Stimulated activated CD8-positive, alpha-beta memory T cell treated with anti-CD3 and anti-CD28 coated beads, Interleukin-15, amount 100 ng/mL, for 1 hour (primary cell): ENCODE results near the gene OR7A17.

ENCODE experiments used
- DNase-seq: peaks from one replicate; pipeline ENCODE4 v3.0.0-alpha.2; 2020; ENCODE audit warnings: low read depth

OR7A17 gene

DNA sequence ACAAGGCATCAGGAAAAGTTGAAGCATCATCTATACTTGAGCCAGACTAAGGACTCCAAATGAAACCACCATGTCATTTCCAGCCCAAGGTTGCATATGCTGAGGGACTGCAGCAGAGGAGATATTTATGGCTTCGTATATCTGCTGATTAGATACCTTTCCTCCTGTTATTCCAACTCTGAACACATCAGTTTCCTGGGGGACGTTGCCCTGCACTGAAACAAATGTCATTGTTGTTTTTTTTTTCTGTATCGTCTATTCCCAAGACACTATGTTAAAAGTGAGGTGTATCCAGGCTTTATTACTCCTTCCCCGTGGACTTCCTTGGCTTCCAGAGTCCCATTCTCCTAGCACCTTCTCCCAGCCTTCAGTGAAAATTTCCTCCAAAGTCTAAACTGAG is at the start of gene OR7A17:
OR7A17 (minus strand) TSS at position 101 of the 400 bp plus-strand sequence. CDS start 4,777 bp downstream, outside the sequence.
- no peak for DNase-seq

DNA sequence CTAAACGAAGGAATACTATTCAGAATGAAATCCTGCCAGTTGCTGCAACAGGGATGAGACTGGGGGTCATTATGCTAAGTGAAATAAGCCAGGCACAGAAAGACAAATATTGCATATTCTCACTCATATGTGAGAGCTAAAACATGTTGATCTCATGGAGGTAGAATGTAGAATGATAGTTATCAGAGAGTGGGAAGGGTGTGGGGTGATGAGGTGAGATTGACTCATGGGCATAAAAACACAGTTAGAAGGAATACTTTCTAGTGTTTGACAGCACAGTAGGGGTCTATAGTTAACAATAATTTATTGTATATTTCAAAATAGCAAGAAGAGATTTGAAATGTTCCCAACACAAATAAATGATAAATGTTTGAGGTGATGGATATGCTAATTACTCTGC is 47.6 kb upstream of the OR7A17 start:
- DNase-seq: no peak

DNA sequence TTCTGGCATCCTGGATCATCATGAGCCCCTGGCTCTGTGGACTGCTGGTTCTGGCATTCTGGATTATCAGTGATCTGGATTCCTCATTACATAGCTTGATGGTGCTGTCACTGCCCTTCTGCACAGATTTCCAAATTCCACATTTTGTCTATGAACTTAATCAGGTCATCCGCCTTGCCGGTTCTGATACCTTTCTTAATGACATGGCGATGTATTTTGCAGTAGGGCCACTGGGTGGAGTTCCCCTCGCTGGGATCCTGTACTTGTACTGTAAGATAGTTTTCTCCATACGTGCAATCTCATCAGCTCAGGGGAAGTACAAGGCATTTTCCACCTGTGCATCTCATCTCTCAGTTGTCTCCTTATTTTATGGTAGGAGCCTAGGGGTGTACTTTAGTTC is 30.9 kb upstream of the OR7A17 start:
- DNase-seq: no peak

DNA sequence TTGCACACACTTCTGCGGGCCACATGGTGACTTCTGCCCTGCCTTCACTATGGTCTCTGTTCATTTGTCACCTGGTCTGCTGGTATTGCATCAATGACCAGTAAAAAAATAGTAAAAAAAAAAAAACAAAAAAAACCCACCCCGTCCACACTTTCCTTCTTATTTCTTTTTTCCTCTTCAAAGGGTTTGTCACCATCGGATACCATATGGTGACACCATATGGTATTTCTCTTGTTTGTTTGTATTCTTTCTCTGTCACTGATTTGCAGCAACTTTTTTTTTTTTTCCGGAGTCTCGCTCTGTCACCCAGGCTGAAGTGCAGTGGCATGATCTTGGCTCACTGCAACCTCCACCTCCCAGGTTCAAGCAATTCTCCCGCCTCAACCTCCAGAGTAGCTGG is 29.2 kb upstream of the OR7A17 start:
- no peak for DNase-seq

DNA sequence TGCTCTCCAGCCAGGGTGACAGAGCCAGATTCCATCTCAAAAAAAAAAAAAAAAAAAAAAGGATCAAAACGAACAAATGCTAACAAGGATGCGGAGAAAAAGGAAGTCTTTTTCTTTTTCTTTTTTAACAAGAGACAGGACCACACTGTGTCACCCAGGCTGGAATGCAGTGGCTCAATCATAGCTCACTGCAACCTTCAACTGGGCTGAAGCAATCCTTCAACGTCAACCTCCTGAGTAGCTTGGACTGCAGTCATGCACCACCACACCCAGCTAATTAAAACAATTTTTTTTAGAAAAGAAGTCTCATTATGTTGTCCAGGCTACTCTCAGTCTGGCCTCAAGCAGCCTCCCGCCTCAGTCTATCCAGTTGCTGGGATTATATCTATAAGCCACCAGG is 20.8 kb upstream of the OR7A17 start:
- no peak for DNase-seq

DNA sequence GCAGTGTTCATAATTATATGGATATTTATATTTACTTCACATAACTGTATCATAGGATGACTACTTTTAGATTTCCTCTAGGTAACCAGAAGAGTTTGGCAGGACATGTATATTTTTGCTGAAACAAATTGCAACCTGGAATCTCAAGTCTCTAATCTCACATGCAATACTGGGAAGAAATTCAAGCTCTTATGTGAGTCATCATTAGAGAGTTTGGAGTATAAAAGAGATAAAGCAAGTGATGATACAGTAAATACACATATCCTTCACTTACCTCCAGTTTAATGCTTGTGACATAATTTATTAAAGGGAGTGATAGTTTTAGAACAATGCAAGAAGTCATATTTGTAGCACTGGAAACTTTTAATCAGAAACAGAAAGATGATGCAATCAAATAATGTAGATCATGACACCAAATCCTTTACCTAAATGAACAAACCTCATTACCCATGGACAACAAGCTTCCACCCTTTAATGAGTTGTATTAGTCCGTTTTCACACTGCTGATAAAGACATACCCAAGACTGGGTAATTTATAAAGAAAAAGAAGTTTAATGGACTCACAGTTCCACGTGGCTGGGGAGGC is 15.8 kb upstream of the OR7A17 start:
- no peak for DNase-seq

DNA sequence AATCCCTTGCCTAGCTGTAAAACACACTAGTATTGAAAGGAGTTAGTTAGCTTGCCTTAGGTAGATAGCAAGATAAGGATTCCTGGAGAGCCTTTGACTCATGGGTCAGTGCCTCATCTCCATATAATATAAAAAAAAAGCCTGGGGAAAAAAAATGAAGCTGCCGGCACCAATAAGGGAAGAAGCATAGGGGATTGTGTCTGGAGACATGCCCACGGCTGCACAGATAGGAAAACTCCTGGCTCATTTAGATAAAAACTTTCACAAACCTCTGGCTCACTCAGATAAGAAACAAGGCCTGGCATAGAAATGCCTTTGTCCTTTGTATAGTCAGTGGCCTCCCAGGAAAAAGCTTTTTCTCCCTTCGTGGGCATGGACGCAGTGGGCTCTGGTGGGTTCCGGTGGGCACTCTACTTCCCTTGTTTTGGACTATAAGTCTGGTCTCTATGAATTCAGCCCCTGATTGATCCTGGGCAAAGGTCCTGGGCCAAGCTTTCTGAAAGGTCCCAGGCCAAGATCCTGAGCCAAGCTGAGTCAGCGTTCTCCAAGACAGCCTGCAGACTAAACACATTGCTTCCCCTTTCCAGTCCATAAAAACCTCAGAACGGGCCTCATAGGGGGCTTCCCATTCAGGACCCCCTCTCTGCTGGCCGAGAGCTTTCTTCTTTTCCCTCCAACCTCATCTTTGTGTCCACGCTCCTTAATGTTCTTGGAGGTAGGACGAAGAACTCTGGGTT is 4.9 kb upstream of the OR7A17 start:
- DNase-seq: no peak

DNA sequence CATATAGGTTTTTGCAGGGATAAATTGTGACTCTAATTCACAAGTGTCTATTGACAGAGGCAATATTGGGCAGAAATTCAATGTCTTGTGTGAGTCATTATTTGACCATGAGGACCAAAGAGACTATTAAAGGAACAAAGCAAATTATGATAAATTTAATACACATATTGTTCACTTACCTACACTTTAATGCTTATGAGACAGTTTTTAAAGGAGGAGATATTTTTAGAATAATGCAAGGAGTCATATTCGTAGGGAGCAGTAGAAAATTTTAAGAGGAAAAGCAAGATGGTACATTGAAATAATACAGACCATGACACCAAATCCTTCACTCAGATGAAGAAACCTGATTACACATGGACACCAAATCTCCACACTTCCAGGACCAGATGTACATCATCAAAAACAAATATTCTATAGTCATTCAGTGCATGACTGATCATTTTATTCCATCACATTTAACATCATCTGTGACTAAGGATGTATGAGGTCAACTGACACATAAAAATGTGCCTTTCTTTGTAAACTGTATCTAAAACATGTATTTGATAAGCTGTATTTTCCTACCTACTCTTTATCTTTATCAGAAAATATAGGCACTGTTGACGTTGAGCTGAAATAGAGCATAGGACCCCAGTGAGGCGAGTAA is 4.2 kb upstream of the OR7A17 start:
- DNase-seq: no peak

DNA sequence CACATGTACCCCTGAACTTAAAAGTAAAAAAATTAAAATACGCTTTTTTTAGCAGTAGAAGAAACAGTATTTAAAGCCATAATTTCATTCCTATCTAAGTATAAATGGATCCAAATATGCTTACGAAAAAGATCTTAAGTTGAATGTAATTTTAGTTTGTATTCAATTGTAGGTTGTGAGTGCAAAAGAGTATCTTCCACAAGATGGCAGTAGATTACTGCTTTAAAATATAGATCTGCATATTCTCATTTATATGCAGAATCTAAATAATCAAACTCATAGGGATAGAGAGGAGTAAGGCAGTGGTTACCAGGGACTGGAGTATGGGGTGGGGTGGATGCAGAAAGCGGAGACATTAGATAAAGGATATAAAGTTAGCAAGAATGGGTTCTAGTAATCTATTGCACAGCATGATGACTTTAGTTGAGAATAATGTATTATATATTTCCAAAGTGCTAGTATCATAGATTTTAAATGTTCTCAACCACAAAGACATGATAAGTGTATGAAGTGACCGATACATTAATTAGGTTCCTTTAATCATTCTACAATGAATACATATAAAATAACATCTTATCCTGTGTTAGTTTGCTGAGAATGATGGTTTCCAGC is 14.2 kb downstream of the OR7A17 start:
- DNase-seq: no peak

DNA sequence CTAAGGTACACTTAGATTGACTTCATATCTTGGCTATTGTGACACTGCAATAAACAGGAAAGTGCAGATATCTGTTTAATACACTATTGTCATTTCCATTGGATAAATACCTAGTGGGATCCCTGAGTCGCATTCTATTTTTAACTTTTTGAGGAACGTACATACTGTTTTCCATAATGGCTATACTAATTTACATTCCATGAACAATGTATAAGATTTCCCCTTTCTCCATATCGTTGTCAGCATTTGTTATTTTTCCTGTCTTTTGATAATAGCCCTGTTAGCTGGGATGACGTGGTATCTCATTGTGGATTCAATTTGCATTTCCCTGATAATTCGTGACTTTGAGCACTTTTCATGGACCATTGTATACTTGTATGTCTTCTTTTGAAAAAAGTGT is 17.4 kb downstream of the OR7A17 start:
- DNase-seq: no peak

DNA sequence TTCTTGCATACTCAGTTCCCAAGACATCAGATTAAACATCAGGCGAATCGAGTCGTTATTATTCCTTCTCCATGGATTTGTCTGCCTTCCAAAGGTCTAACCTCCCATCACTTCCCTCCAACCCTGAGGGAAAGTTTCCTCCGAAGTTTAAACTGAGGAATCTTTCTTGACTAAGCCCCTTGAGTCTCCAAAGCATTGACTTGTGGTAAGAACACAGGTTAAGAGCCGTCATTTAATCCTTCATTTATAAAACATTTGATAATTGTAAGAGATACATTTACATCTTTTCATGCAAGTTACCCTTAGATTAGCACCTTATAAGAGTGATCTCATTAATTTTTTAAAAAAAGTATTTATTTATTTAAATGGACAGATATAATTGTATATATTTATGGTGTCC is 37.1 kb downstream of the OR7A17 start, which contains the start of gene OR7A10:
OR7A10 (minus strand) TSS at position 101 of the 400 bp plus-strand sequence. CDS start 7,045 bp downstream, outside the sequence.
- no peak for DNase-seq

DNA sequence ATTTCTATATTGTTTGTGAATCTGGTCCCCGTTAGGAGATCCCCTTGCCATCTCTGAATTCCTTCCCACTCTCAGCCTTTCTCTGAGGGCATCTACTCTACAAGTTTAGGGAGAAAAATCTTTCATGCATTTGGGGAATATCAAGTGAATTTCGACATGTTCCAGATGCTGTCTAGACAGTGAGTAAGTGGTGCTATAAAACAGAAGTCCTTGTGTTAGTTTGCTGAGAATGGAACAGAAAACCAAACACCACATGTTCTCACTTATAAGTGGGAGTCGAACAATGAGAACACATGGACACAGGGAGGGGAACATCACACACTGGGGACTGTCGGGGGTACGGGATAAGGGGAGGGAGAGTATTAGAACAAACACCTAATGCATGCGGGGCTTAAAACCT is 42.4 kb downstream of the OR7A17 start:
- no peak for DNase-seq

DNA sequence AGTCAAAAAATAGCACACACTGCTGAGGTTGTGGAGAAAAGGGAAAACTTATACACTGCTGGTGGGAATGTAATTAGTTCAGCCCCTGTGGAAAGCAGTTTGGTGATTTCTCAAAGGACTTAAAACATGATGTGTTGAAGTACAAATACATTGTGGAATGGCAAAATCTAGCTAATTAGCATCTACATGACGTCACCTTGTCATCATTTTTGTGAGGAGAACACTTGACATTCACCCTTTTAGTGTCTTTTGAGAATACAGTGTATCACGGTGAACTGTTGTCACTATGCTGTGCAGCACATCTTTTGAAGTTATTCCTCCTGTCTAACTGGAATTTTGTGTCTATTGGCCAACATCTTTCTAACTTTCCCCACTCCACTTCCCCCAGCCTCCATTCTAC is 42.8 kb downstream of the OR7A17 start:
- no peak for DNase-seq

DNA sequence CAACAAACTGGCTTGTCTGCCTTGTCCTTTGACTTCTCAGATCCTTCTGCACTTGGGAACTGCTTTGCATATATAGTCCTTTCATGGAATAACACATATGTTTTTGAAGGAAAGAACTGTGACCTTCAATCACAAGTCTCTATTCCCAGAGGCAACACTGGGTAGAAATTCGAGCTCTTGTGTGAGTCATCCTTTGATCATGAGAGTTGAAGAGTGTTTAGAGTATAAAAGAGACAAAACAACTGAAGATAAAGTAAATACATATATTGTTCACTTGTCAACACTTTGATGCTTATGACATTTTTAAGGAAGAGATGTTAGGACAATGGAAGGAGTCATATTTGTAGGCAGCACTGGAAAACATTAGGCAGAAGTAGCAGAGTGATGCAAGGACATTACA is 45.7 kb downstream of the OR7A17 start:
- DNase-seq: no peak

DNA sequence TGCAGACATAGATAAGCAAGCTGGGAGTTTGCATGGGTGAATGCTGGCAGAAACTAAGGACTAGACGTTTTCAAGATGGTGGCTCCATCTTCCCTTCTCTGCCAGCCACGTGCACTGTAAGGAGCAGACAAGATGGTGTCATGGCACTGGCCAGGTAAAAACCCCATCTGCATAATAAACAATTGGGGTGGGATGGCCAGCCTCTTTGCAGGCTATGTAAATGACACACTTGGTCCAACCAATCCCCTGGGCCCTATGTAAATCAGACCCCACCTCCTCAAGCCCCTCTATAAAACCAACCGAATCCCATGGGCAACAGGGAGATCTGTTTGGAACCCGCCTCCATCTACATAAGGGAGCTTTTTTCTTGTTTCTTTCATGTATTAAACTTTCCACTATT is 48.5 kb downstream of the OR7A17 start:
- no peak for DNase-seq

DNA sequence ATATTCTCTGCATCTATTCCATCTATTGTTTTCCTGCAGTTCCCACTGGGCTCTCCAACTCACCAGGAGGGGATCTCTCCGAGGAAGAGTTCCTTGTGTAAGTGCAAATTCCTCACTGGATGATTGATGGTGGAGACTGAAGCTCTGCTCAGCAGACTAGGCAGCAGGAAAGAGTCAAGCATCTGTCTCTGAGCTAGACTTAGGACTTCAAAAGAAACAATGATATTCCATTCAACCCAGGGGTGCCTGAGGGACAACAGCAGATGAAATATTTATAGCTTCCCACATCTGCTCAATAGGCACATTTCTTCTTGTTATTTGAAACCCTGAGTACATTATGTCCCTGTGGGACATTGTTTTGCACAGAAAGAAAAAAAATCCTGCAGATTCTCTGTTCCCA is 50.9 kb downstream of the OR7A17 start, which contains the start of the genes OR7A5 and OR7C1:
OR7A5 (minus strand) TSS at position 175 of the 400 bp plus-strand sequence. CDS start 6,944 bp downstream, outside the sequence.
OR7C1 (minus strand) TSS at position 175 of the 400 bp plus-strand sequence. CDS start 35,049 bp downstream, outside the sequence.
- no peak for DNase-seq

DNA sequence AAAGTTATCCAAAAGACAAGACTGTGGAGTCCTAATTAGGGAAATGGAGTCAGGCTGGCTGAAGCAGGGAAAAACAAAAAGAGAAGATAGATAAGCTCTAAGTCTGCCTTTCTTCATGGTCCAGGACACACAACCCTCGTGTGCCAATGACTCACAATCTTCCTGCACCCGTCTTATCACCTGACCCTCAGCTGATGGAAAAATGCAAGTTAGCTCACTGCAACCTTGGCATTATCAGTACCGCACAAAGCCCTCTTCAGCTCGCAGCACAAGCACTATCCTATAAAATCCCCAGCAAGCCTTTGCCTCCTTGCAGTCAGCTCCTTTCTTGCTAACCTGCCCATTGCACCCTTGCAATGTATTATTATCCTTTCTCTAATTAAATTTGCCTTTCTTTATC is 55.2 kb downstream of the OR7A17 start:
- DNase-seq: no peak
